ENCODE measurements around the gene SCFD2.

DNA sequence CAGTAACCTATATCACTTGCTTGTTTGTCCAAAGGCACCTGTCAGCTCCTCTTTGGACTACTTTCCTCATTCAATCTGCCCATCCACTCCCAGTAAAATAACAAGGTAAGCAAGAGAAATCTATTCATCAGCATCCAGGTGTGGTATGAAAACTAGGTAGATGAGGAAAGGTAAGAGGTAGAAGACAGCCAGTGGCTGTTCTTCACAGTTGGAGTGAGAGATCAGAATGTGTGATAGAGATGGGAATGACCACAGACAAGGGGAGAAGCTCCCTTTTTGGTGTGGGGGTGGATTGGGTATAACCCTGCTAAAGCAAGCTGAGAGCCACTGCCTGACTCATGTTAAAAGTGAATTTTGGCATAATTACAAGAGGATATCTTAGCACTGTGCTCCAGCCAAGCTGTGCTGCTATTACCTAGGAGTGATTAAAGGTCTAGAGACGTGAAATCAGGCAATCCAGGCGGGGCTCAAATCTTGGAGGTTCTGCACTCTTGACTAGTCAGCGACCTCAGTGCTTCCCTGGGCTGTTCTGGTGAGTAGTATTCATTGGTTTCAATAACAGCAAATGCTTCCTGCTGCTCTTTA, 531.8 kb downstream of the SCFD2 start:
- no peak for TF ChIP-seq EZH2 (IDR thresholded peaks at IDR 0.05; ENCODE audit: insufficient read depth, poor library complexity, severe bottlenecking)
- TF ChIP-seq EZH2phosphoT487 (IDR thresholded peaks at IDR 0.05; ENCODE audit: insufficient read depth, low read depth), result no peak
